ENCODE data around the gene ADAM30.

ADAM30 gene

DNA sequence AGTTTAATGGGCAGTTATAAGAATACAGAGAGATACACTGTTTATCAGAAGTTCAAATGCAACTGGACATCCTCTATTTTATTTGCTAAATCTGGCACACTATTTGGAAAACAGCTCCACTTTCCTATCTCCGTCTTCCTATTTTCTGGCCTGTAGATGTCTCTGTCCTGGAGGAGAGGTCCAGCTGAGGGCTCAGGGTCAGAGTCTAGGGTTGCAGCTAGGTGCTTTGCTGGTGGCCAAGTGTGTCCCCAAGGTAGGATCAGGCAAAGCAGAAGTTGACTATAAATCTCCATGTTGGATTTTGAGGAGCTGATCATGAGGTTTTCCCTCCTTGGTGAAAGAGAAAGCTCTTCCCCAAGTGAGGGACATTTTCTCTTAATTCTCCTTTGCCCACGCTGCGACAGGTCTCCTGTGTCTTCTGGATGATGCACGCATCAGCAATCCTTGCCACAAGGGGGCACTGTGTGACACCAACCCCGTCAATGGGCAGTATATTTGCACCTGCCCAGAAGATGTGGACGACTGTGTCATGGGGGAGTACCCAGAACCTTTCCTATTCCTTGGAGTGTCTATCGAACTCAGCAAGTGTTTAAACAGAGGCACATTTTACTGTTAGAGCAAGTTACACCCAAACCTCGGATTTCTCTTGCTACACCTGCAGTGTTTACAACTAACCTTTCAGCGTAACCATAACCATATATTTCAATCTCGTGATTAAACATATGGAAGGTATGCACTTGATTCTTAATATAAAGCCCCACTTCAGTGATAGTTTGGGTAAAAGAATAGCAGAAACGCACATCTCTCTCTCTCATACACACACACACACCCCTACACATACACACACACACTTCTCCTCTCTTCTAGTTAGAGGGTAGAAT, 10.2 kb downstream of the ADAM30 start:
- no peak overlapping the region for H3K4me3 ChIP-seq (ENCODE audit: low read depth, low read length)
- CTCF ChIA-PET = interaction anchor here (0.6 to 3.8 kb wide), 23 partner anchors 10 to 106 kb away, joined by 3 to 39 read pairs (median 4); partner anchors contain the start of gene ADAM30
- POLR2A ChIA-PET = no interaction called here
- peak; percentile 78 for TF ChIP-seq CTCF (IDR thresholded peaks at IDR 0.05; ENCODE audit: insufficient read depth, low read length, missing control alignments)
- no peak for DNase-seq (ENCODE audit: low read depth, low spot score)

GRCh38 chr1:119884711-119885110, 11.6 kb downstream of the ADAM30 start:
- no peak for TF ChIP-seq CTCF (IDR thresholded peaks at IDR 0.05; ENCODE audit: insufficient read depth, low read length, missing control alignments)
- POLR2A ChIA-PET = no interaction called here
- H3K4me3 ChIP-seq (ENCODE audit: low read depth, low read length) = no peak overlapping the region
- CTCF ChIA-PET = interaction anchor here (1.7 to 3.8 kb wide), 5 partner anchors 12 to 23 kb away, joined by 6 to 39 read pairs (median 13); partner anchors contain the start of gene ADAM30
- DNase-seq (ENCODE audit: low read depth, low spot score) = no peak

GRCh38 chr1:119883826-119884225, 12.5 kb downstream of the ADAM30 start:
- DNase-seq (ENCODE audit: low read depth, low spot score) = no peak
- ChIA-PET POLR2A (no interaction called here), CTCF (interaction anchor here (0.8 to 4.0 kb wide), 7 partner anchors 10 to 74 kb away, joined by 3 to 33 read pairs (median 4); no protein-coding TSS in a partner anchor)
- H3K4me3 ChIP-seq (ENCODE audit: low read depth, low read length) = no peak overlapping the region
- TF ChIP-seq CTCF (IDR thresholded peaks at IDR 0.05; ENCODE audit: insufficient read depth, low read length, missing control alignments) = no peak

GRCh38 chr1:119882132-119883049, 13.9 kb downstream of the ADAM30 start:
- TF ChIP-seq CTCF (IDR thresholded peaks at IDR 0.05; ENCODE audit: insufficient read depth, low read length, missing control alignments) = no peak
- no peak overlapping the region for H3K4me3 ChIP-seq (ENCODE audit: low read depth, low read length)
- POLR2A ChIA-PET = no interaction called here
- DNase-seq (ENCODE audit: low read depth, low spot score) = no peak
- CTCF ChIA-PET = interaction anchor here (0.6 to 4.0 kb wide), 5 partner anchors 9 to 82 kb away, joined by 3 to 33 read pairs (median 6); no protein-coding TSS in a partner anchor

DNA sequence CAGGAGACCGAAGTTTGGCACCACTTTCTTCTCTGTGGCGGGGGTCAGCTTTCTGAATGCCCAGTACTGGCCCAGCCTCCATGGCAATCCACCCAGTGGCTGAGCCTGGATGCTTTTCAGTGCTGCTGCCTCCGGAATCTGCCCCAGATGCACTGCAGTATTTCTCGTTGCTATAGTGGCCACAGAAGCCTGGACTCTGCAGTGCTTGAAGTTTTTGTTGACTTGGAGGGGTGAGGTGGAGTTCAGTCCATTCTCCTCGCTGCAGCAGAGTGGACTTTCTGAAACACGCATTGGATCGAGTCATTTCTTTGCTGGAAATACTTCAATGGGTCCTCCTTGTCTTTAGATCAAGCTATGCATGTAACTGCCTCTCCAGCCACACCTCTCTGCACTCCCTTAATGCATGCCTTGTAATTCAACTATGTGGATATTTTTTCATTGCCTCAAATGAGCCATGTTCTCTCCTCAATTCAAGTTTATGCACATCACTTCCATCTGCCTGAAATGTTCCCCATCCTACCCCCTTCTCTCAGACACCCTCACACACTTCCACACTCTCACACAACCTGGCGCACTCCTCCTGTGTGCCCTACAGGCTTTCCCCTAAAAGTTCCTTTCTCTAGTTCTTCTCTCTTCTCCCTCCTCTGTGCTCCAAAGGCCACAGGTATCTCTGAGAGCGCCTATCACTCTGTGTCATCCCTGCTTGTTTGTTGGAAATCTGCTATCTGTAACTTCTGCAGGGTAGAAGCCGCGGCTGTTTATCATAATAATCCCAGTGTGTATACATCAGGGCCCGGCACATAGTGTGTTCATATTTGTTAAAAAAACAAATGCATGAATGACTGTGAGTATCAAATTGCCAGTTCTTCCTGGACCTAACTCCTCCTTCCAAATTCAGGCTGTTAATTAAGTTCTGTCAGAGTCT, 16.5 kb downstream of the ADAM30 start:
- no peak for DNase-seq (ENCODE audit: low read depth, low spot score)
- ChIA-PET POLR2A (no interaction called here), CTCF (interaction anchor here (0.8 to 2.3 kb wide), 4 partner anchors 8 to 41 kb away, joined by 3 to 8 read pairs (median 6); no protein-coding TSS in a partner anchor)
- TF ChIP-seq CTCF (IDR thresholded peaks at IDR 0.05; ENCODE audit: insufficient read depth, low read length, missing control alignments) = no peak
- no peak overlapping the region for H3K4me3 ChIP-seq (ENCODE audit: low read depth, low read length)
